ENCODE measurements around the gene SLC7A5.

GRCh38 chr16:87838643-87839541 is 30.4 kb downstream of the SLC7A5 start:
- no peak for TF ChIP-seq CTCF (IDR thresholded peaks at IDR 0.05; ENCODE audit: low read length)
- TF ChIP-seq EZH2 (IDR thresholded peaks at IDR 0.05; ENCODE audit: borderline replicate concordance, low read length) = no peak
